ENCODE results near the gene TRAPPC3L. TPM values are rescaled to one million over a fixed set of nuclear protein-coding genes. Genes with fewer than 3 reads are reported as not detected.

The TRAPPC3L gene
- total RNA-seq, 1 experiment from 2014 or later = not detected

DNA sequence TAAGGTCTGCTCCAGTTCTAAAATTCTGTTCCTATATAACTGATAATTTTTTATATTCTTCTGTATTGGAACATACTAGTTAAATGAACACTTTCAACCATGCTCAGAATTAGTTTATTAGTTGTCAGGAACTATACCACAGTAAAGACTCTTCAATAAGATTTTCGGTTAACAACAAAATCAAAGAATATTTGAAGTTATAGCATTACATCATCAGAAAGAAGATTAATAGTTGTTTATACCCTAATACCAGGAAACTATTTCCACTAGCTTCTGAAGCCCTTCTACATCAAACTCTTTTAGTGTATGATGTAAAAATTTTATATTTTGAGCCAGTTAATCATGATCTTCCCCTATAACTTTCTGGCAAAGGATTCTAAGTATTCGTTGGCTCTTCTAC, 14.6 kb upstream of the TRAPPC3L start:
- TF ChIP-seq ZFX (IDR thresholded peaks at IDR 0.05) (no peak), CEBPB (IDR thresholded peaks at IDR 0.05; ENCODE audit: low read depth) (no peak), ELF1 (IDR thresholded peaks at IDR 0.05; ENCODE audit: borderline replicate concordance, low read depth) (no peak), EZH2phosphoT487 (IDR thresholded peaks at IDR 0.05; ENCODE audit: borderline replicate concordance) (no peak), SRF (IDR thresholded peaks at IDR 0.05; ENCODE audit: low read depth) (no peak), JUND (IDR thresholded peaks at IDR 0.05) (no peak), POLR2AphosphoS5 (IDR thresholded peaks at IDR 0.05; ENCODE audit: low read depth, low read length) (no peak), FOSL1 (IDR thresholded peaks at IDR 0.05; ENCODE audit: low read depth) (no peak), EGR1 (IDR thresholded peaks at IDR 0.05; ENCODE audit: low read depth) (no peak), YY1 (IDR thresholded peaks at IDR 0.05; ENCODE audit: extremely low read depth, insufficient replicate concordance, low read depth, low read length) (no peak), ATF3 (IDR thresholded peaks at IDR 0.05) (no peak), TCF7L2 (IDR thresholded peaks at IDR 0.05; ENCODE audit: borderline replicate concordance, extremely low read depth, insufficient read depth, insufficient read length) (no peak), SP1 (IDR thresholded peaks at IDR 0.05; ENCODE audit: low read depth) (no peak)
- TF ChIP-seq, protein P1, sequence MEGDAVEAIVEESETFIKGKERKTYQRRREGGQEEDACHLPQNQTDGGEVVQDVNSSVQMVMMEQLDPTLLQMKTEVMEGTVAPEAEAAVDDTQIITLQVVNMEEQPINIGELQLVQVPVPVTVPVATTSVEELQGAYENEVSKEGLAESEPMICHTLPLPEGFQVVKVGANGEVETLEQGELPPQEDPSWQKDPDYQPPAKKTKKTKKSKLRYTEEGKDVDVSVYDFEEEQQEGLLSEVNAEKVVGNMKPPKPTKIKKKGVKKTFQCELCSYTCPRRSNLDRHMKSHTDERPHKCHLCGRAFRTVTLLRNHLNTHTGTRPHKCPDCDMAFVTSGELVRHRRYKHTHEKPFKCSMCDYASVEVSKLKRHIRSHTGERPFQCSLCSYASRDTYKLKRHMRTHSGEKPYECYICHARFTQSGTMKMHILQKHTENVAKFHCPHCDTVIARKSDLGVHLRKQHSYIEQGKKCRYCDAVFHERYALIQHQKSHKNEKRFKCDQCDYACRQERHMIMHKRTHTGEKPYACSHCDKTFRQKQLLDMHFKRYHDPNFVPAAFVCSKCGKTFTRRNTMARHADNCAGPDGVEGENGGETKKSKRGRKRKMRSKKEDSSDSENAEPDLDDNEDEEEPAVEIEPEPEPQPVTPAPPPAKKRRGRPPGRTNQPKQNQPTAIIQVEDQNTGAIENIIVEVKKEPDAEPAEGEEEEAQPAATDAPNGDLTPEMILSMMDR (IDR thresholded peaks at IDR 0.05 in 2 of 3, conservative IDR thresholded peaks at IDR 0.05 in 1 of 3; ENCODE audit: borderline replicate concordance in 1 of 3, insufficient read depth in 1 of 3, low read depth in 2 of 3, low read length in 2 of 3) = no peak
- TF ChIP-seq, protein P2, sequence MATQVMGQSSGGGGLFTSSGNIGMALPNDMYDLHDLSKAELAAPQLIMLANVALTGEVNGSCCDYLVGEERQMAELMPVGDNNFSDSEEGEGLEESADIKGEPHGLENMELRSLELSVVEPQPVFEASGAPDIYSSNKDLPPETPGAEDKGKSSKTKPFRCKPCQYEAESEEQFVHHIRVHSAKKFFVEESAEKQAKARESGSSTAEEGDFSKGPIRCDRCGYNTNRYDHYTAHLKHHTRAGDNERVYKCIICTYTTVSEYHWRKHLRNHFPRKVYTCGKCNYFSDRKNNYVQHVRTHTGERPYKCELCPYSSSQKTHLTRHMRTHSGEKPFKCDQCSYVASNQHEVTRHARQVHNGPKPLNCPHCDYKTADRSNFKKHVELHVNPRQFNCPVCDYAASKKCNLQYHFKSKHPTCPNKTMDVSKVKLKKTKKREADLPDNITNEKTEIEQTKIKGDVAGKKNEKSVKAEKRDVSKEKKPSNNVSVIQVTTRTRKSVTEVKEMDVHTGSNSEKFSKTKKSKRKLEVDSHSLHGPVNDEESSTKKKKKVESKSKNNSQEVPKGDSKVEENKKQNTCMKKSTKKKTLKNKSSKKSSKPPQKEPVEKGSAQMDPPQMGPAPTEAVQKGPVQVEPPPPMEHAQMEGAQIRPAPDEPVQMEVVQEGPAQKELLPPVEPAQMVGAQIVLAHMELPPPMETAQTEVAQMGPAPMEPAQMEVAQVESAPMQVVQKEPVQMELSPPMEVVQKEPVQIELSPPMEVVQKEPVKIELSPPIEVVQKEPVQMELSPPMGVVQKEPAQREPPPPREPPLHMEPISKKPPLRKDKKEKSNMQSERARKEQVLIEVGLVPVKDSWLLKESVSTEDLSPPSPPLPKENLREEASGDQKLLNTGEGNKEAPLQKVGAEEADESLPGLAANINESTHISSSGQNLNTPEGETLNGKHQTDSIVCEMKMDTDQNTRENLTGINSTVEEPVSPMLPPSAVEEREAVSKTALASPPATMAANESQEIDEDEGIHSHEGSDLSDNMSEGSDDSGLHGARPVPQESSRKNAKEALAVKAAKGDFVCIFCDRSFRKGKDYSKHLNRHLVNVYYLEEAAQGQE (IDR thresholded peaks at IDR 0.05; ENCODE audit: low read depth) = no peak
- TF ChIP-seq, protein P3, sequence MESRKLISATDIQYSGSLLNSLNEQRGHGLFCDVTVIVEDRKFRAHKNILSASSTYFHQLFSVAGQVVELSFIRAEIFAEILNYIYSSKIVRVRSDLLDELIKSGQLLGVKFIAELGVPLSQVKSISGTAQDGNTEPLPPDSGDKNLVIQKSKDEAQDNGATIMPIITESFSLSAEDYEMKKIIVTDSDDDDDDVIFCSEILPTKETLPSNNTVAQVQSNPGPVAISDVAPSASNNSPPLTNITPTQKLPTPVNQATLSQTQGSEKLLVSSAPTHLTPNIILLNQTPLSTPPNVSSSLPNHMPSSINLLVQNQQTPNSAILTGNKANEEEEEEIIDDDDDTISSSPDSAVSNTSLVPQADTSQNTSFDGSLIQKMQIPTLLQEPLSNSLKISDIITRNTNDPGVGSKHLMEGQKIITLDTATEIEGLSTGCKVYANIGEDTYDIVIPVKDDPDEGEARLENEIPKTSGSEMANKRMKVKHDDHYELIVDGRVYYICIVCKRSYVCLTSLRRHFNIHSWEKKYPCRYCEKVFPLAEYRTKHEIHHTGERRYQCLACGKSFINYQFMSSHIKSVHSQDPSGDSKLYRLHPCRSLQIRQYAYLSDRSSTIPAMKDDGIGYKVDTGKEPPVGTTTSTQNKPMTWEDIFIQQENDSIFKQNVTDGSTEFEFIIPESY (IDR thresholded peaks at IDR 0.05; ENCODE audit: extremely low read depth, insufficient replicate concordance, low read length) = no peak

More for the DNA sequence above, 14.6 kb upstream of the TRAPPC3L start:
- H4K20me1 ChIP-seq (ENCODE audit: insufficient read depth) = no peaks in the 10 kb centered on the region
- POLR2A ChIA-PET = interaction anchor here (1.7 kb wide), 1 partner anchor 273 kb away, joined by 4 read pairs; no protein-coding TSS in a partner anchor
- H3K9ac ChIP-seq (ENCODE audit: low read length) = no peak overlapping the region
- peak overlapping the region; percentile 47 for H2AFZ ChIP-seq (ENCODE audit: low read depth, low read length, poor library complexity, severe bottlenecking)
- intact Hi-C loops (cut with micrococcal nuclease) = loop anchor here (2.0 kb wide), 3 partner anchors 273 to 341 kb away; no protein-coding TSS in a partner anchor
- no peak for ATAC-seq
- no peak for DNase-seq (ENCODE audit: low read depth, low spot score)
- no peak overlapping the region for H3K4me2 ChIP-seq (ENCODE audit: low read length)
- RAD21 ChIA-PET (ENCODE audit: low non-redundant PET in 1 of 2, low total read pairs in 2 of 2, uncharacterized antibody in 2 of 2, unreplicated experiment in 2 of 2) = interaction anchor here in 1 of 2 experiments (1.1 kb wide), 1 partner anchor 291 kb away, joined by 3 read pairs; no protein-coding TSS in a partner anchor
- H3K79me2 ChIP-seq (ENCODE audit: insufficient read depth, low read length) = no peaks in the 10 kb centered on the region
- H3K9me2 ChIP-seq (ENCODE audit: insufficient read depth) = no peaks in the 10 kb centered on the region
- peaks cover 3 to 29% of the 10 kb centered on the region in 2 experiments; a peak in 3 of 4 replicates for H3K4me1 ChIP-seq (ENCODE audit: control insufficient read depth in 1 of 2, insufficient read depth in 2 of 2, low read length in 2 of 2)
- BruUV-seq (replicated peaks) = no TSS peak
- H3K36me3 ChIP-seq (ENCODE audit: control insufficient read depth in 1 of 2, insufficient read depth in 2 of 2, low read length in 2 of 2) = no peaks in the 10 kb centered on the region
- no peaks in the 10 kb centered on the region for H3K27me3 ChIP-seq (ENCODE audit: insufficient read depth, low read length)
- no peak overlapping the region for H3K4me3 ChIP-seq (replicated peaks in 1 of 2; ENCODE audit: low read depth in 1 of 2, low read length in 2 of 2)
- H3K27ac ChIP-seq (ENCODE audit: low read depth, low read length) = no peak overlapping the region
- H3K9me3 ChIP-seq (ENCODE audit: control insufficient read depth in 1 of 2, insufficient read depth in 1 of 2, low read depth in 1 of 2, low read length in 2 of 2) = no peaks in the 10 kb centered on the region
- CTCF ChIA-PET = interaction anchor here (1.1 to 2.6 kb wide), 7 partner anchors 12 to 342 kb away, joined by 3 to 33 read pairs (median 9); partner anchors contain the start of gene RWDD1

Measured in HCT116 (cell line).